GM19467 (cell line): ENCODE results near the gene CASP3.
"Not testable (repeated sequence)": the region's sequence is repeated elsewhere in the genome, so short reads cannot be mapped to it uniquely, and the experiment has no call there.

ENCODE experiments used
- ATAC-seq: cut with Tn5 transposase; IDR thresholded peaks from one replicate; pipeline ENCODE4 v1.9.1; 2021; ENCODE audit warnings: mild to moderate bottlenecking, moderate library complexity; ENCODE audit not compliant: unreplicated experiment

CASP3 gene

DNA sequence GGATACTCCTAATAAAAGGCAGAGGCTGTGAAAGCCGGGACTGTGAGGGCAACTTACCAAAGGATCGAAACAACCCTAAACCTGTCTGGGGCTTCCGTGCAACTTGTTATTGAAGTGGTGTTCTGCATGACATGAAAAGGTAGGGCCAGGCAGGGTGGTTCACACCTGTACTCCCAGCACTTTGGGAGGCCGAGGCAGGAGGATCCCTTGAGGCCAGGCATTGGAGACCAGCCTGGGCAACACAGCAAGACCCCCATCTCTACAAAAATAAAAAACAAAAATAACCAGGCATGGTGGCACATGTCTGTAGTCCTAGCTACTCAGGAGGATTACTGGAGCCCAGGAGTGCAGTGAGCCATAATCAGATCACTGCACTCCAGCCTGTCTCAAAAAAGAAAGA lies 12.3 kb downstream of the CASP3 start:
- no peak for ATAC-seq

DNA sequence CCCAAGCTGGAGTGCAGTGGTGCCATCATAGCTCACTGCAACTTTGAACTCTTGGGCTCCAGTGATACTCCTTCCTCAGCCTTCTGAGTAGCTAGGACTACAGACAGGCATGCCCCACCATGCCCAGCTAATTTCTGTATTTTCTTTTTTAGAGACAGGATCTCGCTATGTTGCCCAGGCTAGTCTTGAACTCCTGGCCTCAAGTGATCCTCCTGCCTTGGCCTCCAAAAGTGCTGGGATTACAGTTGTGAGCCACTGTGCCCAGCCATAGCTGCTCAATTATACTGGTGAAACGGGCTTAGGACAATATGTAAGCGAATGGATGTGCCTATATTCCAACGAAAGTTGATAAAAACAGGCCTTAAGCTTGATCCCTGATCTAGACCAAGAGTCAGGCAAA lies 13.1 kb downstream of the CASP3 start:
- no peak for ATAC-seq

GRCh38 chr4:184635381-184635780 lies 13.9 kb downstream of the CASP3 start:
- ATAC-seq, result no peak

DNA sequence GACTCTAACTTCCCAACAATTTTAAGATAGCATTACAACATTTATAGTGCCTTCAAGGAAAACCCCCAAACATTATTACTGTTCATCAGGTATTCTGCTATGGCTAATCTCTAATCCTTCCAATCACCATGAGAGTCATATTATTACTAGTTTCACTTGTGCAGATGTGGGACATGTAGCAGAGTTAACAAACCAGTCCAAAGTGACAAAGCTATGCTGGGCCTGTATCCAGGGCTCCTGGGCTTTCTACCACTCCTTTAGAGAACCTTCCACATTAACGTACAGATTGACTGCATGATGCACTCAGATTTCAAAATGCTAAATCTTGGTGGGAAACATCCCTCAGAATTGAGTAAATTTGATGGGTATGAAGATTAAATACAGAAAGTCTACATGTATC lies 16.4 kb downstream of the CASP3 start:
- no peak for ATAC-seq

GRCh38 chr4:184628103-184628502 lies 21.1 kb downstream of the CASP3 start:
- no peak for ATAC-seq

DNA sequence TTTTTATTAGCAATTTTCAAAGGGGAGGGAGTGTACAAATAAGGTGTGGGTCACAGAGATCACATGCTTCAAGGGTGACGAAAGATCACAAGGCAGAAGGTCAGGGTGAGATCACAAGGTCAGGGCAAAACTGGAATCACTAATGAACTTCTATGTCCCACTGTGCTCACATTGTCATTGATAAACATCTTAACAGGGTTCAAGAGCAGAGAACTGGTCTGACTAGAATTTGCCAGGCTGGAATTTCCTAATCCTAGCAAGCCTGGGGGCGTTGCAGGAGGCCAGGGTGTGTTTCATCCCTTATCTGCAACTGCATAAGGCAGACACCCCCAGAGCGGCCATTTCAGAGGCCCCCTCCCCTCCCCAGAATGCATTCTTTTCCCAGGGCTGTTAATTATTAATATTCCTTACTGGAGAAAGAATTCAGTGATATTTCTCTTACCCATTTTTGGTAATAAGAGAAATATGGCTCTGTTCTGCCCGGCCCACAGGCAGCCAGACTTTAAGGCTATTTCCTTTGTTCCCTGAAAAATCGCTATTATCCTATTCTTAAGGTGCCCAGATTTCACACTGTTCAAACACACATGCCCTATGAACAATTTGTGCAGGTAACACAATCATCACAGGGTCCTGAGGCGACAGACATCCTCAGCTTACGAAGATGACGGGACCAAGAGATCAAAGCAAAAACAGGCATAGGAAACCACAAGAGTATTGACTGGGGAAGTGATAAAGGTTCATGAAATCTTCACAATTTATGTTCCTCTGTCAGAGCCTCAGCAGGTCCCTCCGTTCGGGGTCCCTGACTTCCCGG lies 23.3 kb downstream of the CASP3 start:
- ATAC-seq, result not testable (repeated sequence)

DNA sequence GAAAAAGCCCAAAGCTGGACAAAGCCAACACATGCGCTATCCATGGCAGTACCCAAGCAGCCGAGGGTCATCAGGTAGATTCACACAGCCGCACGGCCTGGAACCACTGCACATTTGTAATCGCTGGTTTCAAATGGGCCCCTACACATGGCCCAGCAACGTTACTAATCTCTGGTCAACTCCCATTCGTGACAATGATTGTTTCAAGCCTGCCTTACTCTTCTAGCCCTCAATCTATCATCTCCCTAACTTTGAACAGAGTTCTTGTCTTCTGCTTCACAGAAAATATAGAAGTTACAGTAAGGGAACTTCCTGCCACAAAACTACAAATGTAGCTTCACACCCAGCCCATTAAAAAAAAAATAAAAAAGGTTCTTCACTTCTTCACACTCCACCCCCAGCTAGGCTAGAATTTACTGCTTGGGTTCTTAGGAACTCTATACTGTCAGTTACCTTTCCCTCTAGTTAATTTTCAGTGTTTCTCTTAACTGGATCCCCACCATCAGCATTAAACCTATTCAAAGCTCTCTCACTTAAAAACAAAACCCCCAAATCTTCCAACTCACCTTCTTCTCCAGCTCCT lies 24.2 kb downstream of the CASP3 start:
- no peak for ATAC-seq

DNA sequence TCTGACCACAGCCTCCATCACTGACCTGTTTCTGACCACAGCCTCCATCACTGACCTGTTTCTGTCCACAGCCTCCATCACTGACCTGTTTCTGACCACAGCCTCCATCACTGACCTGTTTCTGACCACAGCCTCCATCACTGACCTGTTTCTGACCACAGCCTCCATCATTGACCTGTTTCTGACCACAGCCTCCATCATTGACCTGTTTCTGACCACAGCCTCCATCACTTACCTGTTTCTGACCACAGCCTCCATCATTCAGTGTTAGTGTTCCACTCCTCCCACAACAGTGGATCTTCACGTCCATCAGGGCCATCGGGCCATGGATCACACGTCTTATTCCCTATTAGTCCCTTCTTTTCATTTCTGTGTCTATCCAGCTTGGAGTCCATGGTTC lies 24.7 kb downstream of the CASP3 start:
- not testable (repeated sequence) for ATAC-seq

DNA sequence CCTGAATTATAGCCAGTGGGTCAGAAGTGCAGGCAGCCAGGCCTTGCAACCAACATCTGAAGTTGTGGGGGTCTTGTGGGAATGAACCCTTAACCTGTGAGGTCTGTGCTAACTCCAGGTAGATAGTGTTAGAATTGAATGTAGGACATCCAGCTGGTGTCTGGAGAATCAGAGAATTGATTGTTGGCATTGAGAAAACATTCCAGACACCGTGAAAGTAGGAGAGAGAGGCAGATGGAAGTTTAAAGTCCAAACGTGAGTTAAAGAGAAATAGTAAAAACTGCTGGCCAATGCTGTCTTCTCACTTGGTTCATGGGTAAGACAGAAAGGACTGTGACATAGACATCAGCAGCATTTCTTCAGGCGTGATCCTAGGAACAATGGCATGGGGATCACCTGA lies 27.7 kb downstream of the CASP3 start:
- ATAC-seq, result no peak

DNA sequence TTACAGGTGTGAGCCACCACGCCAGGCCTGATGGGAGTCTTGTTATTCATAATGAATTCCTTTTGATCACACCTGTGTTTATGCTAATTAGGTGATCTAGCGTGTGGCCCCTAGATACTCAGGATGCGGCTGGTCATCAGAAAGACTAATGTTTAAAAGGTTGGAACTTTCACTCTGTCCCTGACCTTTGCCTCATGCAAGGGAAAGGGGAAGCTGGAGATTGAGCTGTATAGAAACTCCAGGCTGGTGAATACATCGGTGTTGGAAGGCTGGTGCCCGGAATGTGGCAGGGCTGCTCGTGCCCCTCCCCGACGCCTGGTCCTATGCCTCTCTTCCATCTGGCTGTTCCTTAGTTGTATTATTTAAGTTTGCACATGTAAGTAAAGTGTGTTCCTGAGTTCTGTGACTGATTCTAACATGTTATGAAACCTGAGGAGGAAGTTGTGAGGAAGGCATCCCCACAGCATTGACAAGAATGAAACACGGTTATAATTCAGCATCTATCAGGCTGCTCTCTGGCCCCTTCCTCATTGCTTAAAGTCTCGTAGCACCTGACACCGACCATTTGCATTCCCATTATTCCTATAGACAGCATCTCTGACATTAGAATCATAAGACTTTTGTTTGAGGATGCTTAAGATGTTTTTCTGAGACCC lies 28.9 kb downstream of the CASP3 start:
- ATAC-seq, result no peak

GRCh38 chr4:184617600-184618196 lies 31.5 kb downstream of the CASP3 start:
- no peak for ATAC-seq

DNA sequence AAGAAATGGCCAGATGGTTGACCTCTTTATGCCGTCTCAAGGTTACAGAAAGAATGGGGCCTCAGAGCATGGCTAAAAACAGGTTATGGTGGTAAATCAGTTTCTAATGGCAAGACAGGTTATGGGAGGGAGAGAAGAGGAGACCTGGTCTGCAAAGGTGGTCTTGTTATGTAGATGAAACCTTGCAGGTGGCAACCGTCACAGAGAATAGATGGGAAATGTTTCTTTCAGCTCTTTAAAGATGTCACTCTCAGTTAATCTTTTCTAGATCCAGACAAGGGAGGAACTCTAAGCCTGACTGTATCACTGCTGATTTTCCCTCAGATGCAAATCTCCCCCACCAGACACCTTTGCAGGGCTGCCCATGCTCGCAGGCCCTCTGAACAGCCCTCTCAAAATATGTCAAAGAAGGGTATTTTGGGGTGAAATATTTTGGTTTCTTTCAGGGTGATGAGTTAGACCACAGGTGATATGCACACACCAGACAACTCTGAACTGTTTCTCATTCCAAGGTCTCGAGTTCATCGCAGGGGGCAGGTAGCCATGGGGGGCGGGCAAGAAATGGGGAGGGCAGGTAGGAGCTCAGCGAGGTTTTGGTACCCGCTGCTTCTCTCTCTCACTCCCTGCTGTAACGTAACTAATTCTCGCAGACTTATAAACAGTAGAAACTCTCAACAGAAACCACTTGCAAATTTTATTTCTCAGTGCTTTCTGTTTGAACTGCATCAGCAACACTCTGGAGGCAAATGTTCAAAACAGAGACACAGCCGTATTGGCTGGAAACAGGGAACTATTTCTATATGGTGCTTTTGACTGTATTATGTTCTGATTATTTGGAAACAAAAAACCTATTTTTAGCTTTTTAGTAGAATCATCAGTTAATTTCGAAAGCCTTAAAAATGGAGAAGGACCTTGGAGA lies 32.4 kb downstream of the CASP3 start:
- peak; percentile 82 for ATAC-seq

- ATAC-seq, result not testable (repeated sequence)
Observed at GRCh38 chr4:184616168-184616567, 33.1 kb downstream of the CASP3 start.

DNA sequence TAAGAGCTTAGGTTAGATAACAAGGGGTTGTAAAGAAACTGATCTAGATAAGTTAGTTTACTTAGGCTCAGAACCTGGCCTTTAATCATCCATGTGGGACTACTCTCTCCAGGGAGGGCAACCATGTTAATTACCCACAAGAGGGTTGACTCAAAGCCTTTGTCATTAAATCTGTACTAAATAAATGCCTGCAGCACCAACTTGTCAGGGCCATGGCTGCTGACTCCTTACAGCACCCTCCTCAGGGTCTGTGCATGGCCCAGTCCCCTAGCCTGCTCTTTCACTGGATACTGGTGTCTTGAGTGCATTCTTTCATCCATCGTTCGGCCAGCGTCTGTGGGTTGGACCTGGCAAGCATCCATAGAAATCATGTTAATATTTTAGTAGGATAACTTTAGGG lies 34.7 kb downstream of the CASP3 start:
- ATAC-seq, result no peak

- ATAC-seq, result no peak
Observed at GRCh38 chr4:184613405-184613804, 35.8 kb downstream of the CASP3 start.

DNA sequence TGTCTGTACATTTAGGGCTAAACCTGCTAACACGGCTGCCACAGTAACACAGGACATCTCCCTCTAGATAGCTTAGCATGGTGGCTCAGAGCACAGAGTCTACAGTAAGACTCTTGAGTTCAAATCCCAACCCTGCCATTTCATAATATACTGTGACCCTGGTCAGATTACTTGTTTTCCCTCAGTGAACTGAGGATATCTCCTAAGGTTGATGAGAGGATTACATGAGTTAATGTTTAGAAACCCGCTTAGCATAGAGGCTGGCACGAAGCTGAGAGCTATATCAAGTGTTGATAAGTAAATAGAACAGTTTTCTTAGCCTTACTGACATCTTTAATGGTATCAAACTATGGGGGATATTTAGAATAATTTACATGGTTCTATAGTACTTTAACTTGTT lies 37.2 kb downstream of the CASP3 start:
- no peak for ATAC-seq

- not testable (repeated sequence) for ATAC-seq
Observed at GRCh38 chr4:184607429-184607828, 41.8 kb downstream of the CASP3 start.

DNA sequence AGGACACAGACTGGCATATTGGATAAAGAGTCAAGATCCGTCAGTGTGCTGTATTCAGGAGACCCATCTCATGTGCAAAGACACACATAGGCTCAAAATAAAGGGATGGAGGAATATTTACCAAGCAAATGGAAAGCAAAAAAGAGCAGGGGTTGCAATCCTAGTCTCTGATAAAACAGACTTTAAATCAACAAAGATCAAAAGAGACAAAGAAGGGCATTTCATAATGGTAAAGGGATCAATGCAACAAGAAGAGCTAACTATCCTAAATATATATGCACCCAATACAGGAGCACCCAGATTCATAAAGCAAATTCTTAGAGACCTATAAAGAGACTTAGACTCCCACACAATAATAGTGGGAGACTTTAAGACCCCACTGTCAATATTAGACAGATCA lies 46.4 kb downstream of the CASP3 start:
- ATAC-seq, result not testable (repeated sequence)

DNA sequence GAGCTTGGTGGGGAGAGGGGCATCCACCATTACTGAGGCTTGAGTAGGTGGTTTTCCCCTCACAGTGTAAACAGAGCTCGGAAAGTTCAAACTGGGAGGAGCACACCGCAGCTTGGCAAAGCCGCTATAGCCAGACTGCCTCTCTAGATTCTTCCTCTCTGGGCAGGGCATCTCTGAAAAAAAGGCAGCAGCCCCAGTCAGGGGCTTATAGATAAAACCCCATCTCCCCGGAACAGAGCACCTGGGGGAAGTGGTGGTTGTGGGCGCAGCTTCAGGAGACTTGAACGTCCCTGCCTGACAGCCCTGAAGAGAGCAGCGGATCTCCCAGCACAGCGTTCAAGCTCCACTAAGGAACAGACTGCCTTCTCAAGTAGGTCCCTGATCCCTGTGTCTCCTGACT lies 48.3 kb downstream of the CASP3 start:
- not testable (repeated sequence) for ATAC-seq

- no peak for ATAC-seq
Observed at GRCh38 chr4:184599492-184600135, 49.6 kb downstream of the CASP3 start.
